Lower lobe of right lung (tissue), 2 donors: Measurements from ENCODE around the gene MYL5. TPM values are rescaled to one million over a fixed set of nuclear protein-coding genes. Genes with fewer than 3 reads are reported as not detected.
A peak's percentile ranks its signal among the peaks of the same experiment; 100 is the strongest.

Source experiments
- ATAC-seq, 2 donors: fragments of 200-7000 bp; cut with Tn5 transposase; one replicate each; pipeline ENCODE4 v1.9.1; 2020 to 2022; ENCODE audit warnings: mild to moderate bottlenecking in 2 of 2, moderate library complexity in 2 of 2
- DNase-seq: peaks from one replicate; pipeline ENCODE4 v3.0.0-alpha.2; 2020
- H3K27ac ChIP-seq: fragments of 200-600 bp; one replicate; pipeline ENCODE4 v1.8.0; 2022
- H3K27me3 ChIP-seq: fragments of 200-600 bp; one replicate; pipeline ENCODE4 v1.8.0; 2022; ENCODE audit warnings: low read depth
- H3K36me3 ChIP-seq: fragments of 200-600 bp; one replicate; pipeline ENCODE4 v1.8.0; 2022; ENCODE audit warnings: mild to moderate bottlenecking
- H3K4me1 ChIP-seq: fragments of 200-600 bp; one replicate; pipeline ENCODE4 v1.8.0; 2022
- H3K4me3 ChIP-seq: fragments of 200-600 bp; one replicate; pipeline ENCODE4 v1.8.0; 2022; ENCODE audit warnings: mild to moderate bottlenecking
- H3K9me3 ChIP-seq: fragments of 200-600 bp; one replicate; pipeline ENCODE4 v1.8.0; 2022
- CTCF ChIP-seq: fragments of 200-600 bp; IDR thresholded peaks from one replicate; pipeline ENCODE4 v1.8.0; 2022; ENCODE audit warnings: antibody characterized with exemption, mild to moderate bottlenecking
- intact Hi-C: fragments of 100-400 bp; cut with DNase I; formaldehyde crosslinking; loops from one replicate; pipeline ENCODE4 v1.11.0; 2022
- total RNA-seq: library from RNA; stranded (reverse); fragmentation: NEBNext Ultra II Directional; extraction: Animal tissue kit (Norgen Biotek cat#: 25700); gene quantifications from one replicate; pipeline ENCODE4 v1.2.1, GENCODE V29; 2021
- donor health status: DM: no; HTN: yes; CAD: no; lungs with severe emphysema.

Gene MYL5
- total RNA-seq, 1 donor from 2014 or later = 9.7 TPM

- H3K4me3 ChIP-seq = peak overlapping the region; percentile 68
- ATAC-seq = peak; percentile 80 to 87
Measured at GRCh38 chr4:687048-687970, 13.0 kb downstream of the MYL5 start.

GRCh38 chr4:687971-688853 lies 13.9 kb downstream of the MYL5 start:
- peaks cover 42% of the 10 kb centered on the region for H3K4me1 ChIP-seq
- intact Hi-C loops = no loop called here
- no peaks in the 10 kb centered on the region for H3K36me3 ChIP-seq
- H3K27ac ChIP-seq = peak overlapping the region; percentile 87
- DNase-seq (no peak), ATAC-seq (peak; percentile 14 to 37)
- no peak for TF ChIP-seq CTCF
- H3K4me3 ChIP-seq = peak overlapping the region; percentile 68
- no peaks in the 10 kb centered on the region for H3K27me3 ChIP-seq
- no peaks in the 10 kb centered on the region for H3K9me3 ChIP-seq

More at GRCh38 chr4:687048-687970, 13.0 kb downstream of the MYL5 start:
- TF ChIP-seq CTCF = no peak
- Histone ChIP-seq H3K9me3 (no peaks in the 10 kb centered on the region), H3K36me3 (no peaks in the 10 kb centered on the region), H3K27ac (peak overlapping the region; percentile 87), H3K4me1 (peaks cover 42% of the 10 kb centered on the region), H3K27me3 (no peaks in the 10 kb centered on the region)
- intact Hi-C loops = no loop called here
- DNase-seq = peak; percentile 94

- no peak for TF ChIP-seq CTCF
- H3K27ac ChIP-seq = peak within 1 kb of the TSS; percentile 87
- H3K27me3 ChIP-seq = no peaks in the 10 kb centered on the region
- peak within 1 kb of the TSS; percentile 68 for H3K4me3 ChIP-seq
- peak; percentile 28 to 53 for ATAC-seq
- no peaks in the 10 kb centered on the region for H3K36me3 ChIP-seq
- H3K9me3 ChIP-seq = no peaks in the 10 kb centered on the region
- intact Hi-C loops = no loop called here
- no peak for DNase-seq
- H3K4me1 ChIP-seq = peaks cover 35% of the 10 kb centered on the region
Measured at GRCh38 chr4:688854-689681, 14.7 kb downstream of the MYL5 start, which contains the start of gene SLC49A3. Gene SLC49A3 (minus strand): TSS chr4:689151. CDS start chr4:689127, 24 bp downstream.

- Histone ChIP-seq H3K9me3 (no peaks in the 10 kb centered on the region), H3K27ac (peak overlapping the region; percentile 87), H3K4me3 (peak overlapping the region; percentile 68), H3K36me3 (no peaks in the 10 kb centered on the region), H3K27me3 (no peaks in the 10 kb centered on the region), H3K4me1 (peaks cover 33% of the 10 kb centered on the region)
- intact Hi-C loops = no loop called here
- ATAC-seq = no peak
- no peak for TF ChIP-seq CTCF
- DNase-seq = no peak
Measured at GRCh38 chr4:689723-690122, 15.4 kb downstream of the MYL5 start.
